Breast epithelium (tissue), 3 donors: ENCODE measurements around the gene TMEM45A.

Experiments
- CTCF ChIP-seq, 3 donors: fragments of 450-650 bp; IDR thresholded peaks; one replicate each; pipeline ENCODE4 v1.5.1; 2016 to 2017; ENCODE audit warnings: antibody characterized with exemption in 3 of 3, mild to moderate bottlenecking in 3 of 3, moderate library complexity in 3 of 3
- POLR2A ChIP-seq: fragments of 450-650 bp; IDR thresholded peaks from one replicate; pipeline ENCODE4 v1.6.1; 2016; ENCODE audit warnings: antibody characterized with exemption, mild to moderate bottlenecking, moderate library complexity

- TF ChIP-seq CTCF (IDR thresholded peaks at IDR 0.05) = no peak
- no peak for TF ChIP-seq POLR2A
Measured at GRCh38 chr3:100553618-100554372, 61.4 kb downstream of the TMEM45A start.
